ENCODE data around the gene SPTBN2.

Gene SPTBN2

DNA sequence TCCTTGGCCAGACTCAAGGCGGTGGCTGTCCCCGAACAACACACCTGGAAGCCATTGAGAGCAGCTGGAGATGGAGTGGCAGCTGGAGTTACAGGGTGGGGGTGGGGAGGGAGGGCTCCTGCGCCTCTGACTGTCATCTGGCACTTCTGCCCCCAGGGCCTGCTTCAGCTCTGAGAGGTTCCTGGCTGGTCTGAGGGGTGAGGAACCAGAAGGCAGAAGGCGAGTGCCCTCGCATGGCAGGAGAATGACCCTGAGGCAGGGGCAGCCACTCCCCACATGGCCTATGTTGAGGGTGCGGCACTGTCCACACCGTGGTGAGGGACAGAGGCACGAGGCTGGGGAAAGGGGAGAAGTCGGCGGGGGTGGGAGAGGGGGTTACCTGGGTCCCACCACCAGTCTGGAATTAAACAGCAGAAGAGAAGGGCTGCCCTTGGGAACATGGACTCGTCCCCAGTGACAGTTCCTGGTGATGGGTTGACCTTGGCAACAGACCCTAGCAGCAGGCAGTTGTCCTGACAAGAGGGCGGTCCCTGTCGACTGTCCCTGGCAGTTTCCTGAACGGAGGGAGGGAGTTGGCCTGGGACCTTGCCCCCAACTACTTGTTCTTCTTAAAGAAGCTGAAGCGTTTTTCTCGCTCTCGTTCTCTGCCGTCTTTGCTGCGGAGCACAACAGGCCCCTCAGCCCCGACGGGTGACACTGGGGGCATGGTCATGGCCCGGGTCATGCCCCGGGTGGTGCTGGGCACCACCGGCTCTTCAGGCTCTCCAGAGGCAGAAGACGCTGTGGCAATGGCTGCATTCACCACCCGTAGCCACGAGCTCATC, 43.5 kb downstream of the SPTBN2 start:
- no peak for DNase-seq
- ATAC-seq (ENCODE audit: insufficient read depth, low read depth) = no peak
- Histone ChIP-seq H2AFZ (ENCODE audit: low read depth, low read length) (no peak overlapping the region), H4K20me1 (ENCODE audit: insufficient read depth, low read length) (no peaks in the 10 kb centered on the region), H3K4me1 (ENCODE audit: insufficient read depth, low read length) (no peaks in the 10 kb centered on the region), H3K4me3 (ENCODE audit: low read depth in 1 of 2, low read length in 2 of 2) (no peak overlapping the region), H3K27ac (ENCODE audit: low read length) (no peak overlapping the region), H3K79me2 (ENCODE audit: insufficient read depth, low read length) (no peaks in the 10 kb centered on the region), H3K36me3 (ENCODE audit: insufficient read depth, low read length) (no peaks in the 10 kb centered on the region), H3K9me3 (ENCODE audit: insufficient read depth, low read length, severe bottlenecking) (no peaks in the 10 kb centered on the region), H3K4me2 (ENCODE audit: insufficient read depth, low read length) (no peak overlapping the region), H3K9ac (ENCODE audit: low read depth, low read length) (no peak overlapping the region), H3K27me3 (ENCODE audit: insufficient read depth, low read length, poor library complexity) (no peaks in the 10 kb centered on the region)
- no peak for TF ChIP-seq EZH2 (IDR thresholded peaks at IDR 0.05; ENCODE audit: borderline replicate concordance, low read depth, low read length, severe bottlenecking)
- TF ChIP-seq, protein P1, sequence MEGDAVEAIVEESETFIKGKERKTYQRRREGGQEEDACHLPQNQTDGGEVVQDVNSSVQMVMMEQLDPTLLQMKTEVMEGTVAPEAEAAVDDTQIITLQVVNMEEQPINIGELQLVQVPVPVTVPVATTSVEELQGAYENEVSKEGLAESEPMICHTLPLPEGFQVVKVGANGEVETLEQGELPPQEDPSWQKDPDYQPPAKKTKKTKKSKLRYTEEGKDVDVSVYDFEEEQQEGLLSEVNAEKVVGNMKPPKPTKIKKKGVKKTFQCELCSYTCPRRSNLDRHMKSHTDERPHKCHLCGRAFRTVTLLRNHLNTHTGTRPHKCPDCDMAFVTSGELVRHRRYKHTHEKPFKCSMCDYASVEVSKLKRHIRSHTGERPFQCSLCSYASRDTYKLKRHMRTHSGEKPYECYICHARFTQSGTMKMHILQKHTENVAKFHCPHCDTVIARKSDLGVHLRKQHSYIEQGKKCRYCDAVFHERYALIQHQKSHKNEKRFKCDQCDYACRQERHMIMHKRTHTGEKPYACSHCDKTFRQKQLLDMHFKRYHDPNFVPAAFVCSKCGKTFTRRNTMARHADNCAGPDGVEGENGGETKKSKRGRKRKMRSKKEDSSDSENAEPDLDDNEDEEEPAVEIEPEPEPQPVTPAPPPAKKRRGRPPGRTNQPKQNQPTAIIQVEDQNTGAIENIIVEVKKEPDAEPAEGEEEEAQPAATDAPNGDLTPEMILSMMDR (IDR thresholded peaks at IDR 0.05; ENCODE audit: borderline replicate concordance, extremely low read depth, low read length, poor library complexity, severe bottlenecking) = no peak

DNA sequence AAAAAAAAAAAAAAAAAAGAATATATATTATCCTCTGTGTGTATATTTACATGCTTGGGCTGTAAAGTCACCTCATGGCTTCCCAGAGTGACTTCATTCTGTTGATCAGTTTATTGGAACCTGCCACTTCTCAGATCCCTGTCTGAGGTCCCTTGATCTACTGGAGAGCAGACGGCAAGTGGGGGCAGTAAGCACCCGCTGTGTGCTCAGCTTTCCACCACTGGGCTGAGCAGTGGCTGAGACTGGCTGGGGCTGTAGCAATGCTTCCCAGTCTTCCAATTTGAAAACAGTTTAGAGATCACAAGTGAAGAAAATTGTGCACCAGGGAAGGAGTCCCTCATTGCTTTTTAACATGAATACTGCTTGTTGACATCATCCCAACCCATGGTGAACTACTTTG, 44.4 kb downstream of the SPTBN2 start:
- no peaks in the 10 kb centered on the region for H4K20me1 ChIP-seq (ENCODE audit: insufficient read depth, low read length)
- no peak for TF ChIP-seq EZH2 (IDR thresholded peaks at IDR 0.05; ENCODE audit: borderline replicate concordance, low read depth, low read length, severe bottlenecking)
- TF ChIP-seq, protein P1 (IDR thresholded peaks at IDR 0.05; ENCODE audit: borderline replicate concordance, extremely low read depth, low read length, poor library complexity, severe bottlenecking) = no peak
- ATAC-seq (ENCODE audit: insufficient read depth, low read depth) (no peak), DNase-seq (no peak)
- no peak overlapping the region for H3K9ac ChIP-seq (ENCODE audit: low read depth, low read length)
- H3K4me2 ChIP-seq (ENCODE audit: insufficient read depth, low read length) = no peak overlapping the region
- no peak overlapping the region for H3K4me3 ChIP-seq (ENCODE audit: low read depth in 1 of 2, low read length in 2 of 2)
- no peak overlapping the region for H2AFZ ChIP-seq (ENCODE audit: low read depth, low read length)
- H3K27ac ChIP-seq (ENCODE audit: low read length) = no peak overlapping the region
- no peaks in the 10 kb centered on the region for H3K27me3 ChIP-seq (ENCODE audit: insufficient read depth, low read length, poor library complexity)
- H3K9me3 ChIP-seq (ENCODE audit: insufficient read depth, low read length, severe bottlenecking) = no peaks in the 10 kb centered on the region
- H3K79me2 ChIP-seq (ENCODE audit: insufficient read depth, low read length) = no peaks in the 10 kb centered on the region
- H3K4me1 ChIP-seq (ENCODE audit: insufficient read depth, low read length) = no peaks in the 10 kb centered on the region
- H3K36me3 ChIP-seq (ENCODE audit: insufficient read depth, low read length) = no peaks in the 10 kb centered on the region

DNA sequence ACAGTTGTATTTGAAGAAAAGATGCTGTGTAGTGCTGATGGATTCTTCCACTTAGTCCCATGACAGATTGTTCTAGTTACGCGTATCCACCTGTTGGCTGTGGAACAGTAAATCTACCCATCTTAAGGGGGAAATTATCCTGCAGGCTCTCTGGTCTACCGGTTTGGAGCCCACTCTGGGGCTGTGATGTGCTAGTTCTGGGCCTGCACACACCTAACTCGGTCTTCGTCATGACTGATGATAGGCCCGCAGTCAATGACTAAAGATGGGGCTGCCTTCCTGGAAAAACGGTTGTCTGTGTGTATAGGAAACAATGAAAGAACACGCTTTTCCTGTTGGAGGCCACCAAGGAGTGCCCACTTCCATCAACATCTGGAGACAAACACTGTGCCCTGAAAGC, 45.1 kb downstream of the SPTBN2 start:
- Histone ChIP-seq H3K36me3 (ENCODE audit: insufficient read depth, low read length) (no peaks in the 10 kb centered on the region), H3K4me1 (ENCODE audit: insufficient read depth, low read length) (peaks cover 2% of the 10 kb centered on the region; the same call in 1 of the 2 replicates), H3K4me2 (ENCODE audit: insufficient read depth, low read length) (no peak overlapping the region), H3K9ac (ENCODE audit: low read depth, low read length) (no peak overlapping the region), H4K20me1 (ENCODE audit: insufficient read depth, low read length) (no peaks in the 10 kb centered on the region), H3K9me3 (ENCODE audit: insufficient read depth, low read length, severe bottlenecking) (no peaks in the 10 kb centered on the region), H3K4me3 (ENCODE audit: low read depth in 1 of 2, low read length in 2 of 2) (no peak overlapping the region), H3K27me3 (ENCODE audit: insufficient read depth, low read length, poor library complexity) (no peaks in the 10 kb centered on the region), H3K27ac (ENCODE audit: low read length) (no peak overlapping the region), H3K79me2 (ENCODE audit: insufficient read depth, low read length) (no peaks in the 10 kb centered on the region), H2AFZ (ENCODE audit: low read depth, low read length) (no peak overlapping the region)
- ATAC-seq (ENCODE audit: insufficient read depth, low read depth) (no peak), DNase-seq (no peak)
- TF ChIP-seq, protein P1 (IDR thresholded peaks at IDR 0.05; ENCODE audit: borderline replicate concordance, extremely low read depth, low read length, poor library complexity, severe bottlenecking) = no peak
- no peak for TF ChIP-seq EZH2 (IDR thresholded peaks at IDR 0.05; ENCODE audit: borderline replicate concordance, low read depth, low read length, severe bottlenecking)
